DOHH2 (cell line): ENCODE measurements around the gene USH1G.

ENCODE experiments used
- CTCF ChIP-seq: fragments of 200-600 bp; sonication (generic); IDR thresholded peaks from one replicate; pipeline ENCODE4 v1.5.1; 2014; ENCODE audit warnings: antibody characterized with exemption, mild to moderate bottlenecking, low read depth, low read length; ENCODE audit not compliant: poor library complexity, severe bottlenecking
- EZH2phosphoT487 ChIP-seq: fragments of 200-600 bp; sonication (generic); IDR thresholded peaks from 2 replicates; pipeline ENCODE4 v1.6.1; 2017; ENCODE audit warnings: borderline replicate concordance, mild to moderate bottlenecking, antibody characterized with exemption, low read length, moderate library complexity, mixed read lengths

- no peak for TF ChIP-seq CTCF
- TF ChIP-seq EZH2phosphoT487 = no peak
Measured at GRCh38 chr17:74916136-74916850, 6.8 kb downstream of the USH1G start.
